Activated T-helper 17 cell treated with anti-CD3 and anti-CD28 coated beads, Interleukin-2, amount 50 U/mL, for 72 hours (primary cell): Measurements from ENCODE around the gene TLE3. TPM values are rescaled to one million over a fixed set of nuclear protein-coding genes. Genes with fewer than 3 reads are reported as not detected.

Experiments used
- ATAC-seq: fragments of 150-1000 bp; cut with Tn5 transposase; replicated peaks from 2 replicates; pipeline ENCODE4 v1.10.0; 2021; ENCODE audit warnings: mild to moderate bottlenecking, moderate library complexity
- H3K27ac Mint-ChIP-seq: one replicate; pipeline ENCODE4 v1.8.0; 2022; ENCODE audit warnings: mixed read lengths
- H3K27me3 Mint-ChIP-seq: one replicate; pipeline ENCODE4 v1.8.0; 2022; ENCODE audit warnings: mixed read lengths
- H3K36me3 Mint-ChIP-seq: one replicate; pipeline ENCODE4 v1.8.0; 2022; ENCODE audit warnings: low read depth, mild to moderate bottlenecking, mixed read lengths
- H3K4me1 Mint-ChIP-seq: one replicate; pipeline ENCODE4 v1.8.0; 2022; ENCODE audit warnings: mixed read lengths
- H3K4me3 Mint-ChIP-seq: one replicate; pipeline ENCODE4 v1.8.0; 2022; ENCODE audit warnings: mild to moderate bottlenecking, mixed read lengths
- H3K9me3 Mint-ChIP-seq: one replicate; pipeline ENCODE4 v1.8.0; 2022; ENCODE audit warnings: mixed read lengths
- total RNA-seq, 2 donors: library from RNA; stranded (reverse); gene quantifications; one replicate each; pipeline ENCODE4 v1.2.3, GENCODE V29; 2022

The TLE3 gene
- total RNA-seq, 2 donors from 2014 or later = 94.9 to 131 TPM

DNA sequence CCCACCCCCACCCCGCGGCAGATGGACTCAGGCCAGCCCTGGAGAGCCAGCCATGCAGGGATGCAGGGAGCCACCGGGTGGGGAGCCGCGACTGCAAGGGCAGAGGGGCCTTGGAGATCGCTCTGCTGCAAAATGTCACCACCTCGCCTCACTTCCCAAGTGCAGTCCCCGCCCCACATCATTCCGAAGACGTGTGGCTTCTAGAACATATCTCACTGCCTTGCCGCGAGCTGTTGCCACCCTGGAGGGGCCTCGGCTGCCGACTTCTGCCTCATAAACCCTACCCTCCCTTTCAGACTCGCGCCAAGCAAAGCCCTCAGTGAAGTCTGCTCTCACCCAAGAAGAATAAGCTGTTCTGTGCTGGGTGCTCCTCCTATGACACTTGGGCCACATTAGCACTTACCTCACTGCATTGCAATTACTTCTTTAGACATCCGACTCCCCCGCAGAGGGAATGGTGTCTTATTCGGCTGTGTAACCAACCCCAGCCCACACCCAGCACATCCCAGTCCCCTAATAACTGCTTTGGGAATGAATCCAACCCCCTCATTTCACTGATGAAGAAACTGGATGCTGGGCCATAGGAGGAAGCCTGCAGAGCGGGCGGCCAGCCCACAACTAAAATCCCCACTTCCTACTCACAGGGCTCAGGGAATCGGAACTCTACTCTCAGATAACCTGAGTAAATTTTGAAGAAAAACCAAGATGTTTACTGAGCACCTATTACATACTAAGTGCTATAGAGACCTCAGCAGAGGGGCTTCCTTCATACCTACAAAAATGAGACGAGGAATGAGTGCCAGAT lies 8.6 kb downstream of the TLE3 start:
- no peak overlapping the region for H3K27ac Mint-ChIP-seq
- H3K27me3 Mint-ChIP-seq = no peaks in the 10 kb centered on the region
- H3K9me3 Mint-ChIP-seq = no peaks in the 10 kb centered on the region
- H3K4me3 Mint-ChIP-seq = peak overlapping the region; percentile 89
- H3K36me3 Mint-ChIP-seq = peaks cover 100% of the 10 kb centered on the region
- ATAC-seq = no peak
- H3K4me1 Mint-ChIP-seq = peaks cover 72% of the 10 kb centered on the region

DNA sequence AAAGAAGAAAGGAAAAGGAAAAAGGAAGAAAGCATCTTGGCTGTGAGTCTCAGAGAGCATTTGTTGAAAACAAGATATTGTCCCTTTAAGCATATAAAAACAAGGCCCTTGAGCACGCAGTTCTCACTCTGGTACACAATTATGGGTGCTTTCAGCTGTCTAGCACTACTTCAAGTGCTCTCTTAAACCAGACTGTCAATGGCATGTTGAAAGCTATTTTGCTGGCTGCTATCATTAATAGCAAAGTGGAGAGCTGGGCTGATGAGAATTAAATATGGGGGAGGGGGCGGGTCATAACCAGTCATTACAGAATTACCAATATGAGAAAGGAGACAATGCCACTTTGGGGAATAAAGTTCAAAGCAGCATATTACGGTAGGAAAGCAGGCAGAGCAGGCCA lies 9.3 kb downstream of the TLE3 start:
- Mint-ChIP-seq H3K36me3 (peaks cover 100% of the 10 kb centered on the region), H3K9me3 (no peaks in the 10 kb centered on the region), H3K27me3 (no peaks in the 10 kb centered on the region), H3K27ac (no peak overlapping the region), H3K4me3 (peak overlapping the region; percentile 89), H3K4me1 (peaks cover 76% of the 10 kb centered on the region)
- ATAC-seq = no peak

- peaks cover 100% of the 10 kb centered on the region for H3K36me3 Mint-ChIP-seq
- H3K27ac Mint-ChIP-seq = no peak overlapping the region
- H3K4me3 Mint-ChIP-seq = no peak overlapping the region
- H3K9me3 Mint-ChIP-seq = no peaks in the 10 kb centered on the region
- no peak for ATAC-seq
- peaks cover 76% of the 10 kb centered on the region for H3K4me1 Mint-ChIP-seq
- no peaks in the 10 kb centered on the region for H3K27me3 Mint-ChIP-seq
Measured at GRCh38 chr15:70087708-70088352, 9.9 kb downstream of the TLE3 start.

- peaks cover 100% of the 10 kb centered on the region for H3K36me3 Mint-ChIP-seq
- H3K9me3 Mint-ChIP-seq = no peaks in the 10 kb centered on the region
- H3K4me1 Mint-ChIP-seq = peaks cover 69% of the 10 kb centered on the region
- ATAC-seq = no peak
- H3K27ac Mint-ChIP-seq = peak overlapping the region; percentile 37
- no peaks in the 10 kb centered on the region for H3K27me3 Mint-ChIP-seq
- peak overlapping the region; percentile 24 for H3K4me3 Mint-ChIP-seq
Measured at GRCh38 chr15:70086636-70087035, 11.1 kb downstream of the TLE3 start.

DNA sequence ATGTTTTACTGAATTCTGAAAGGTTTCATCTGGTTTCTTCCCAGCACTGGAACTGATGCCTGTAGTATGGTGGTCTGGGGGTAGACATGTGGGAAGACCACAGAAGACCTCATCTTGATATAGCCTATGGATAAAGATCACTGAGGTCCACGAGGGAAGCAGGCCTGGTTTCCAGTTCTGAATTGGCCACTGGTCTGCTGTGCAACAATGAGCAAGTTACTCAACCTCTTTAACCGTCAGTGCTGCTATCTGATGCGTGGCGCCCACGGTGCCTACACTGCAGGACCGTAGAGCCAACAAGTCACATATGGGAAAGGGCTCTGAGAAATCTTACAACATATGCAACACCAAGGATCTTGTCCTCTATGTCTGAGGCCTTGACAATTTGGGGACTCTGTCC lies 13.3 kb downstream of the TLE3 start:
- ATAC-seq = peak; percentile 49
- Mint-ChIP-seq H3K27ac (peak overlapping the region; percentile 68), H3K27me3 (no peaks in the 10 kb centered on the region), H3K4me1 (peaks cover 58% of the 10 kb centered on the region), H3K36me3 (peaks cover 100% of the 10 kb centered on the region), H3K9me3 (no peaks in the 10 kb centered on the region), H3K4me3 (peak overlapping the region; percentile 49)

DNA sequence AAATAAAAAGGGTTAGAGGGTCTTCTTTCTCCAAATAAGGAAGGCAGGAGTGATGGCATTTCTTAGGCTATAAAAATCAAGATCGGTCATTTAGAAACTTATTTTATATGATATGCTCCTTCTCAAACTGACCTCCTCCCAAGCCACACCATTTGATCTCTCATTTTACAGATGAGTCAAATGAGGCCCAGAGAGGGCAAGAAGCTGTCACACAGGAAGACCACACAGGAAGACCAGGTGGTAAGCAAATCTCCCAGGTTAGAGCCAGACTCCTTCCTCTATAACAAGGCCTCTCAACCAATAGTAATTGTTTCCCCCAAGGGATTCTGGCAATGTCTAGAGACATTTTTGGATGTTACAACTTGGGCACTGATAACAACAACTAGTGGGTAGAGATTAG lies 13.8 kb downstream of the TLE3 start:
- Mint-ChIP-seq H3K27ac (peak overlapping the region; percentile 68), H3K27me3 (no peaks in the 10 kb centered on the region), H3K4me3 (peak overlapping the region; percentile 49), H3K4me1 (peaks cover 55% of the 10 kb centered on the region), H3K9me3 (no peaks in the 10 kb centered on the region), H3K36me3 (peaks cover 100% of the 10 kb centered on the region)
- ATAC-seq = peak; percentile 94

- H3K4me3 Mint-ChIP-seq = peak overlapping the region; percentile 49
- peak overlapping the region; percentile 68 for H3K27ac Mint-ChIP-seq
- H3K27me3 Mint-ChIP-seq = no peaks in the 10 kb centered on the region
- no peaks in the 10 kb centered on the region for H3K9me3 Mint-ChIP-seq
- no peak for ATAC-seq
- peaks cover 100% of the 10 kb centered on the region for H3K36me3 Mint-ChIP-seq
- H3K4me1 Mint-ChIP-seq = peaks cover 51% of the 10 kb centered on the region
Measured at GRCh38 chr15:70083418-70083817, 14.3 kb downstream of the TLE3 start.

DNA sequence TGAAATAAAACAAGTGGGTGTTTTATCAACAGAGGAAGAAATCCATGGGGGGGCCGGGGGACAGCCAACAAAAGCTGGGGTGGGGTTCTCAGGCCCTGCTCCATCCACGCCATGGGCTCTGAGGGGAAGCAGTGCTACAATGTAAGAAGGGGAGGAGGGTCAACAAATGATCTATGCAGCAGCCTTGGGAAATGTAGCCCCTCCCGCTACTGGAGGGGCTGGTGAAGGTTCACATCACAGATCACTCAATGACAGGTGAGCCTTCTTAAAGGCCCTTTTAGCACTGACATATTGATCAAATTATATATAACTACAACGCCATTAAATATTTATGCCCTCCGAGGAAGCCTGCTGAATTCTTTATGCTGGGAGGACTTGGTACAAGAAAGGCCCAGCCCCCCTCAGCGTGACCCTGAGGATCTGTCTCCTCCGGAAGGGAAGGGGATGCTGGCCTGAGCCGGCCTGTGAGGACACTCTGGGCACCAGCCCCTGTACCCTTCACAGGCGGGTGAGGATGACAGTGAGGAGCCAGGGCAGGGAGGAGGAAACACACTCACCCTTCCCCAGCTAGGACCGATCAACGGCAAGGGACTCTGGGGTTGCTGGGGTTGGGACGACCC lies 15.3 kb downstream of the TLE3 start:
- Mint-ChIP-seq H3K4me1 (peaks cover 48% of the 10 kb centered on the region), H3K36me3 (peaks cover 98% of the 10 kb centered on the region), H3K4me3 (no peak overlapping the region), H3K27me3 (no peaks in the 10 kb centered on the region), H3K27ac (no peak overlapping the region), H3K9me3 (no peaks in the 10 kb centered on the region)
- no peak for ATAC-seq

GRCh38 chr15:70081612-70082011 lies 16.1 kb downstream of the TLE3 start:
- Mint-ChIP-seq H3K27ac (no peak overlapping the region), H3K4me1 (peaks cover 40% of the 10 kb centered on the region), H3K9me3 (no peaks in the 10 kb centered on the region), H3K4me3 (no peak overlapping the region), H3K36me3 (peaks cover 98% of the 10 kb centered on the region), H3K27me3 (no peaks in the 10 kb centered on the region)
- no peak for ATAC-seq

- Mint-ChIP-seq H3K4me1 (peaks cover 28% of the 10 kb centered on the region), H3K36me3 (peaks cover 98% of the 10 kb centered on the region), H3K4me3 (no peak overlapping the region), H3K27me3 (no peaks in the 10 kb centered on the region), H3K27ac (no peak overlapping the region), H3K9me3 (no peaks in the 10 kb centered on the region)
- ATAC-seq = no peak
Measured at GRCh38 chr15:70080347-70080746, 17.4 kb downstream of the TLE3 start.

- H3K36me3 Mint-ChIP-seq = peaks cover 98% of the 10 kb centered on the region
- no peak overlapping the region for H3K27ac Mint-ChIP-seq
- no peak for ATAC-seq
- no peaks in the 10 kb centered on the region for H3K27me3 Mint-ChIP-seq
- H3K4me3 Mint-ChIP-seq = no peak overlapping the region
- H3K9me3 Mint-ChIP-seq = no peaks in the 10 kb centered on the region
- H3K4me1 Mint-ChIP-seq = peaks cover 24% of the 10 kb centered on the region
Measured at GRCh38 chr15:70079888-70080287, 17.8 kb downstream of the TLE3 start.

DNA sequence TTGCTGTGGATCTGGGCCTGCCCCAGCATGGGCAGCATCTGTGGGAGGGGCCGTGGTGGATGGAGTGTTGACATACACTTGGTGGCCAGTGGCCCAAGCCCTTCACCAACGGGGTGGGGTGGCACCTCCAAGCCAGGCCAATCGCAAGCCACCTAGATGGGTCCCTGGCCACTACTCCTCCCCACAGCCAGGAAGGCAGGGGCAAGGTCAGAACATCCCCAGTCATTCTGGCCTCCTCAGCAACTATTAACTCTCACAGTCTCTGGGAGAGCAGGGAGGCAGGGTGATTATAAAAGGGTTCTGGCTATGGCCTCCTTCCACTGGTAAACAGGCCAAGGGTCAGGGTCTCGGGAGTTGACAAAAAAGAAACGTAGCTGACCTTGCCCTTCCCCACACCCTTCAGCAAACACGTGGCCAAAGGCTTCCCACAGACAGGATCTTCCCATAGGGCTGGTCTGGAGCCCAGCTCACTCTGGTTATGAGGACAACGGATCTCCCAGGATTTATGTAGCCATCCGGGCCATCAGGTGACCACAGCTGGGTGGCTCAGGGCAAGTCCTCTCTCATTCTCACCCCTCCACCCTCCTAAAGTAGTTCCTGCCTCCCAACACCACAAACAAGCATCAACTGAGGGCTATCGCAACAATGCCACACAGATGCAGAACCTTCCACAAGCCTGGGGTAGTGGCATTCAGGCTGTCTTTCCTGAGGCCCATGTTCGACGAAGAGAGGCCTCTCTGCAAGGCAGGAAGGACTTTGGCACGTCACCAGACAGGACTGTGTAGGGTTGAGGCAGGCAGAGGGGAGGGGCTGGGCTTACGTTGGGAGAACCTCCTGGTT lies 18.9 kb downstream of the TLE3 start:
- no peaks in the 10 kb centered on the region for H3K27me3 Mint-ChIP-seq
- H3K4me1 Mint-ChIP-seq = peaks cover 16% of the 10 kb centered on the region
- H3K4me3 Mint-ChIP-seq = no peak overlapping the region
- H3K36me3 Mint-ChIP-seq = peaks cover 98% of the 10 kb centered on the region
- ATAC-seq = no peak
- H3K9me3 Mint-ChIP-seq = no peaks in the 10 kb centered on the region
- no peak overlapping the region for H3K27ac Mint-ChIP-seq

DNA sequence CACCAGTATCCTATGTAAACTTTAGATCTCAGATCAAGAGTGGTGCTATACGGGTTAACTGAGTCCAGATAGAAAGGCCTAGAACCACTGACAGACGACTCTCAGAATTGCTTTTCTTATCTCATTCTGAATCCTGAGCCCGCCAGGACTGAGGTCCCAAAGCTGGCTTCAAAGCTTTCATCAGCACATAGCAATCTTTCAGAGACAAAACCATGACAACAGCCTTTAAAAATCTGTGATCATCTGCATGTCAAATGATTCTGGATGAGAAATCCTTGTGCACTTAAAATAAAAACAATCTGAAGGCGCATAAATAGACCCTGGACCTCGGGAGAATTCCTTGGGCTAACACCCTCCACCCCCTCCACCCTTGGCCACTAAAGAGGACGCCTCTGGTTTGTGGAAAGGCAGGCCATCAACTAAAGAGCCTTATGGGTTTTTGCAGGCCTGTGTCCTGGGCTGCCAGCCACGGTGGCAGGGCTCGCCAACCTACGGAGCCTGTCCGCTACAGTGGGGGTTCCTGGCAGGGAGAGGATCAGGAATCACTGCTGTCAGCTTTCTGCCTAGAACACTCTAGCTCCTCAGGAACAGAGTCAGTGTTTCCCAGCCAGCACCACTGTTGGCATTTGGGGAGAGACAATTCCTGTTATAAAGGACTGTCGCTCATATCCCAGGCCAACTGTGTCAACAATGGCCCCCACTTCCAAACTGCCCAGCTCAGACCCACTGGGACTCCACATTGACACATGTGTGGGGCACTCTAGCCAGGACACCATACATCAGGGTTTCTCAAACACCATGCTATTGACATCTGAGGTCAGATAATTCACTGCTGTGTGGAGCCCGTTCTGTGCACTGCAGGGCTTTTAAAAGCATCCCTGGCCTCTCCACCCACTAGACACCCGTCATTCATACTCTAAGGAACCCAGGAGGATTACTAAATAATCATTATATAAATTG lies 20.2 kb downstream of the TLE3 start:
- Mint-ChIP-seq H3K27me3 (no peaks in the 10 kb centered on the region), H3K4me1 (peaks cover 11% of the 10 kb centered on the region), H3K9me3 (no peaks in the 10 kb centered on the region), H3K4me3 (no peak overlapping the region), H3K27ac (no peak overlapping the region), H3K36me3 (peaks cover 98% of the 10 kb centered on the region)
- ATAC-seq = no peak
